ENCODE results near the gene UGT1A1. TPM values are rescaled to one million over a fixed set of nuclear protein-coding genes. Genes with fewer than 3 reads are reported as not detected.

Gene UGT1A1
- total and polyA plus RNA-seq, 4 donors = 145 to 386 (median 288) TPM; not detected in 1

DNA sequence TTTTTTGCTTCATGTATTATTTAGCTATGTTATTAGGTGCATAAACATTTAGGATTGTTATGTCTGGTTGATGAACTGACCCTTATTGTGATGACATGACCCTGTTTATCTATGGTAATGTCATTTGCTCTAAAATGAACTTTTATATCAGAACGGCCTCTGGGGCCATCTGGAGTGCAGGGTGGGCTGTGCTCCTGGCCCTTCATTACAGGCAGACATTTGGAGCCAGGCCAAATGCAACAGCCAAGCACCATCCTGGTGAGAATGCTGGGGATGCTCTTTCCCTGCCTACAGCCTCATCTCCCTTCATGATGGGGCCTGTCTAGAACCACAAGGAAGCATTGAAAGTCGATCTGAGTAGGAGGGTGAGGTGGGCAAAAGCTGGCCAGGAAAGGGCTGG lies 56.3 kb downstream of the UGT1A1 start:
- no peak for DNase-seq (ENCODE audit: low spot score)
- Histone ChIP-seq H3K27me3 (ENCODE audit: control insufficient read depth in 4 of 4, insufficient read depth in 4 of 4, low read length in 3 of 4) (no peaks in the 10 kb centered on the region), H3K9ac (ENCODE audit: low read depth in 1 of 2, low read length in 2 of 2) (no peak overlapping the region), H3K4me1 (ENCODE audit: control insufficient read depth in 4 of 4, insufficient read depth in 4 of 4, low read length in 3 of 4) (peaks cover 0 to 11% (median 4%) of the 10 kb centered on the region in 4 donors), H3K4me3 (ENCODE audit: low read depth in 1 of 3, low read length in 3 of 3) (no peak overlapping the region), H3K27ac (ENCODE audit: low read depth in 1 of 2, low read length in 2 of 2) (no peak overlapping the region), H3K9me3 (ENCODE audit: control insufficient read depth in 4 of 4, low read length in 3 of 4) (no peaks in the 10 kb centered on the region), H3K36me3 (ENCODE audit: control insufficient read depth in 4 of 4, insufficient read depth in 3 of 4, low read depth in 1 of 4, low read length in 3 of 4) (no peaks in the 10 kb centered on the region)
- 78% methylated on average over 2 of the region's 2 CpGs for WGBS
- TF ChIP-seq RAD21 (IDR thresholded peaks at IDR 0.05) (no peak), NR2F2 (IDR thresholded peaks at IDR 0.05) (no peak), EGR1 (IDR thresholded peaks at IDR 0.05; ENCODE audit: low read depth in 2 of 2) (no peak), YY1 (IDR thresholded peaks at IDR 0.05) (no peak), REST (IDR thresholded peaks at IDR 0.05) (no peak), ATF3 (IDR thresholded peaks at IDR 0.05) (no peak), TAF1 (conservative IDR thresholded peaks at IDR 0.05) (no peak), GABPA (IDR thresholded peaks at IDR 0.05 in 1 of 2, conservative IDR thresholded peaks at IDR 0.05 in 1 of 2) (no peak), FOXA1 (IDR thresholded peaks at IDR 0.05) (no peak), SP1 (IDR thresholded peaks at IDR 0.05) (no peak), CTCF (IDR thresholded peaks at IDR 0.05; ENCODE audit: low read depth, low read length, missing input control) (no peak), ZBTB33 (IDR thresholded peaks at IDR 0.05) (no peak), HNF4G (IDR thresholded peaks at IDR 0.05) (no peak), FOXA2 (IDR thresholded peaks at IDR 0.05) (no peak), HNF4A (conservative IDR thresholded peaks at IDR 0.05) (no peak), MAX (IDR thresholded peaks at IDR 0.05) (no peak), RXRA (IDR thresholded peaks at IDR 0.05) (no peak), JUND (IDR thresholded peaks at IDR 0.05) (no peak)

Measured in liver (tissue), 9 donors.